ENCODE measurements around the gene ZNF397. TPM values are rescaled to one million over a fixed set of nuclear protein-coding genes. Genes with fewer than 3 reads are reported as not detected.

ZNF397 gene
- total and polyA plus RNA-seq, 4 donors: 3.8 to 20.0 (median 9.6) TPM

DNA sequence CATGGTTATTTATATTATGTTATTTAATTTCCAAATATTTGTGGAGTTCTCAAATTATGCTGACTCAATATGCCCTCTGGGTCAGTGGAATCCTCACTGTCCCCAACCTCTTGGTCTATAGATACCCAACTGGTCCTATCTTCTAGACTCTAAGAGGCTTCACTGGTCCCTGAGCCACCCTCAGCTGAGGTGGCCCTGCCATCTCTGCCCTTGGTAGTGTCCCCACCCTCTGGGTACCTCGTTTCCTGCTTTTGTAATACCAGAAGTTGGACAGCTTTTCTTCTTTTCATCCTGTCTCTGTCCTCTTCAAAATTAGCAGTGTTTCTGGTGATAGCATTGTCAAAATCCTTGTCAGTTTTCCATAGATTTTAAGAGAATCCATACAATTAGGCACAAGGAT lies 37.3 kb downstream of the ZNF397 start:
- no peak overlapping the region for H3K9ac ChIP-seq (ENCODE audit: low read depth in 1 of 2, low read length in 2 of 2)
- peaks cover 0 to 1% (median 0%) of the 10 kb centered on the region in 4 donors for H3K36me3 ChIP-seq (ENCODE audit: control insufficient read depth in 4 of 4, insufficient read depth in 3 of 4, low read depth in 1 of 4, low read length in 3 of 4)
- no peak overlapping the region for H3K27ac ChIP-seq (ENCODE audit: low read depth in 1 of 2, low read length in 2 of 2)
- no peaks in the 10 kb centered on the region for H3K4me1 ChIP-seq (ENCODE audit: control insufficient read depth in 4 of 4, insufficient read depth in 4 of 4, low read length in 3 of 4)
- DNase-seq (ENCODE audit: low spot score): no peak
- H3K9me3 ChIP-seq (ENCODE audit: control insufficient read depth in 4 of 4, low read length in 3 of 4): peaks cover 0 to 10% (median 2%) of the 10 kb centered on the region in 4 donors
- TF ChIP-seq HNF4A (conservative IDR thresholded peaks at IDR 0.05) (no peak), FOXA2 (IDR thresholded peaks at IDR 0.05) (no peak)
- TF ChIP-seq, protein P1, sequence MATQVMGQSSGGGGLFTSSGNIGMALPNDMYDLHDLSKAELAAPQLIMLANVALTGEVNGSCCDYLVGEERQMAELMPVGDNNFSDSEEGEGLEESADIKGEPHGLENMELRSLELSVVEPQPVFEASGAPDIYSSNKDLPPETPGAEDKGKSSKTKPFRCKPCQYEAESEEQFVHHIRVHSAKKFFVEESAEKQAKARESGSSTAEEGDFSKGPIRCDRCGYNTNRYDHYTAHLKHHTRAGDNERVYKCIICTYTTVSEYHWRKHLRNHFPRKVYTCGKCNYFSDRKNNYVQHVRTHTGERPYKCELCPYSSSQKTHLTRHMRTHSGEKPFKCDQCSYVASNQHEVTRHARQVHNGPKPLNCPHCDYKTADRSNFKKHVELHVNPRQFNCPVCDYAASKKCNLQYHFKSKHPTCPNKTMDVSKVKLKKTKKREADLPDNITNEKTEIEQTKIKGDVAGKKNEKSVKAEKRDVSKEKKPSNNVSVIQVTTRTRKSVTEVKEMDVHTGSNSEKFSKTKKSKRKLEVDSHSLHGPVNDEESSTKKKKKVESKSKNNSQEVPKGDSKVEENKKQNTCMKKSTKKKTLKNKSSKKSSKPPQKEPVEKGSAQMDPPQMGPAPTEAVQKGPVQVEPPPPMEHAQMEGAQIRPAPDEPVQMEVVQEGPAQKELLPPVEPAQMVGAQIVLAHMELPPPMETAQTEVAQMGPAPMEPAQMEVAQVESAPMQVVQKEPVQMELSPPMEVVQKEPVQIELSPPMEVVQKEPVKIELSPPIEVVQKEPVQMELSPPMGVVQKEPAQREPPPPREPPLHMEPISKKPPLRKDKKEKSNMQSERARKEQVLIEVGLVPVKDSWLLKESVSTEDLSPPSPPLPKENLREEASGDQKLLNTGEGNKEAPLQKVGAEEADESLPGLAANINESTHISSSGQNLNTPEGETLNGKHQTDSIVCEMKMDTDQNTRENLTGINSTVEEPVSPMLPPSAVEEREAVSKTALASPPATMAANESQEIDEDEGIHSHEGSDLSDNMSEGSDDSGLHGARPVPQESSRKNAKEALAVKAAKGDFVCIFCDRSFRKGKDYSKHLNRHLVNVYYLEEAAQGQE (IDR thresholded peaks at IDR 0.05): no peak
- TF ChIP-seq, protein P2, sequence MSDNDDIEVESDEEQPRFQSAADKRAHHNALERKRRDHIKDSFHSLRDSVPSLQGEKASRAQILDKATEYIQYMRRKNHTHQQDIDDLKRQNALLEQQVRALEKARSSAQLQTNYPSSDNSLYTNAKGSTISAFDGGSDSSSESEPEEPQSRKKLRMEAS (IDR thresholded peaks at IDR 0.05): no peak
- whole genome bisulfite sequencing: 92% methylated on average over 1 of the region's 1 CpG
- no peak overlapping the region for H3K4me3 ChIP-seq (ENCODE audit: low read depth in 1 of 3, low read length in 3 of 3)
- H3K27me3 ChIP-seq (ENCODE audit: control insufficient read depth in 4 of 4, insufficient read depth in 4 of 4, low read length in 3 of 4): no peaks in the 10 kb centered on the region

GRCh38 chr18:35278969-35279368 lies 38.1 kb downstream of the ZNF397 start:
- DNase-seq (ENCODE audit: low spot score): no peak
- TF ChIP-seq RAD21 (IDR thresholded peaks at IDR 0.05): no peak
- no peak for TF ChIP-seq NR2F2 (IDR thresholded peaks at IDR 0.05)
- no peak for TF ChIP-seq HNF4A (conservative IDR thresholded peaks at IDR 0.05)
- no peaks in the 10 kb centered on the region for H3K27me3 ChIP-seq (ENCODE audit: control insufficient read depth in 4 of 4, insufficient read depth in 4 of 4, low read length in 3 of 4)
- H3K4me1 ChIP-seq (ENCODE audit: control insufficient read depth in 4 of 4, insufficient read depth in 4 of 4, low read length in 3 of 4): no peaks in the 10 kb centered on the region
- peaks cover 0 to 7% (median 4%) of the 10 kb centered on the region in 4 donors for H3K36me3 ChIP-seq (ENCODE audit: control insufficient read depth in 4 of 4, insufficient read depth in 3 of 4, low read depth in 1 of 4, low read length in 3 of 4)
- no peak overlapping the region for H3K27ac ChIP-seq (ENCODE audit: low read depth in 1 of 2, low read length in 2 of 2)
- no peak overlapping the region for H3K9ac ChIP-seq (ENCODE audit: low read depth in 1 of 2, low read length in 2 of 2)
- no peak overlapping the region for H3K4me3 ChIP-seq (ENCODE audit: low read depth in 1 of 3, low read length in 3 of 3)
- H3K9me3 ChIP-seq (ENCODE audit: control insufficient read depth in 4 of 4, low read length in 3 of 4): peaks cover 0 to 10% (median 2%) of the 10 kb centered on the region in 4 donors

- no peak for DNase-seq (ENCODE audit: low spot score)
- Histone ChIP-seq H3K27ac (ENCODE audit: low read depth in 1 of 2, low read length in 2 of 2) (no peak overlapping the region), H3K27me3 (ENCODE audit: control insufficient read depth in 4 of 4, insufficient read depth in 4 of 4, low read length in 3 of 4) (no peaks in the 10 kb centered on the region), H3K4me1 (ENCODE audit: control insufficient read depth in 4 of 4, insufficient read depth in 4 of 4, low read length in 3 of 4) (no peaks in the 10 kb centered on the region), H3K9ac (ENCODE audit: low read depth in 1 of 2, low read length in 2 of 2) (no peak overlapping the region), H3K4me3 (ENCODE audit: low read depth in 1 of 3, low read length in 3 of 3) (no peak overlapping the region), H3K9me3 (ENCODE audit: control insufficient read depth in 4 of 4, low read length in 3 of 4) (peaks cover 0 to 8% (median under 1%) of the 10 kb centered on the region in 4 donors), H3K36me3 (ENCODE audit: control insufficient read depth in 4 of 4, insufficient read depth in 3 of 4, low read depth in 1 of 4, low read length in 3 of 4) (peaks cover 0 to 12% (median 5%) of the 10 kb centered on the region in 4 donors)
- 88% methylated on average over 1 of the region's 1 CpG for WGBS
- TF ChIP-seq YY1 (IDR thresholded peaks at IDR 0.05) (no peak), ATF3 (IDR thresholded peaks at IDR 0.05) (no peak), TAF1 (conservative IDR thresholded peaks at IDR 0.05) (no peak), HNF4G (IDR thresholded peaks at IDR 0.05) (no peak), HNF4A (conservative IDR thresholded peaks at IDR 0.05) (no peak), EGR1 (IDR thresholded peaks at IDR 0.05; ENCODE audit: low read depth in 2 of 2) (no peak), RAD21 (IDR thresholded peaks at IDR 0.05) (no peak), NR2F2 (IDR thresholded peaks at IDR 0.05) (no peak), FOXA1 (IDR thresholded peaks at IDR 0.05) (no peak), GABPA (IDR thresholded peaks at IDR 0.05 in 1 of 2, conservative IDR thresholded peaks at IDR 0.05 in 1 of 2) (no peak), SP1 (IDR thresholded peaks at IDR 0.05) (no peak)
- TF ChIP-seq, protein P2 (IDR thresholded peaks at IDR 0.05): no peak
- TF ChIP-seq, protein P3, sequence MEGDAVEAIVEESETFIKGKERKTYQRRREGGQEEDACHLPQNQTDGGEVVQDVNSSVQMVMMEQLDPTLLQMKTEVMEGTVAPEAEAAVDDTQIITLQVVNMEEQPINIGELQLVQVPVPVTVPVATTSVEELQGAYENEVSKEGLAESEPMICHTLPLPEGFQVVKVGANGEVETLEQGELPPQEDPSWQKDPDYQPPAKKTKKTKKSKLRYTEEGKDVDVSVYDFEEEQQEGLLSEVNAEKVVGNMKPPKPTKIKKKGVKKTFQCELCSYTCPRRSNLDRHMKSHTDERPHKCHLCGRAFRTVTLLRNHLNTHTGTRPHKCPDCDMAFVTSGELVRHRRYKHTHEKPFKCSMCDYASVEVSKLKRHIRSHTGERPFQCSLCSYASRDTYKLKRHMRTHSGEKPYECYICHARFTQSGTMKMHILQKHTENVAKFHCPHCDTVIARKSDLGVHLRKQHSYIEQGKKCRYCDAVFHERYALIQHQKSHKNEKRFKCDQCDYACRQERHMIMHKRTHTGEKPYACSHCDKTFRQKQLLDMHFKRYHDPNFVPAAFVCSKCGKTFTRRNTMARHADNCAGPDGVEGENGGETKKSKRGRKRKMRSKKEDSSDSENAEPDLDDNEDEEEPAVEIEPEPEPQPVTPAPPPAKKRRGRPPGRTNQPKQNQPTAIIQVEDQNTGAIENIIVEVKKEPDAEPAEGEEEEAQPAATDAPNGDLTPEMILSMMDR (IDR thresholded peaks at IDR 0.05; ENCODE audit: low read depth, low read length, missing input control): no peak
- TF ChIP-seq, protein P4, sequence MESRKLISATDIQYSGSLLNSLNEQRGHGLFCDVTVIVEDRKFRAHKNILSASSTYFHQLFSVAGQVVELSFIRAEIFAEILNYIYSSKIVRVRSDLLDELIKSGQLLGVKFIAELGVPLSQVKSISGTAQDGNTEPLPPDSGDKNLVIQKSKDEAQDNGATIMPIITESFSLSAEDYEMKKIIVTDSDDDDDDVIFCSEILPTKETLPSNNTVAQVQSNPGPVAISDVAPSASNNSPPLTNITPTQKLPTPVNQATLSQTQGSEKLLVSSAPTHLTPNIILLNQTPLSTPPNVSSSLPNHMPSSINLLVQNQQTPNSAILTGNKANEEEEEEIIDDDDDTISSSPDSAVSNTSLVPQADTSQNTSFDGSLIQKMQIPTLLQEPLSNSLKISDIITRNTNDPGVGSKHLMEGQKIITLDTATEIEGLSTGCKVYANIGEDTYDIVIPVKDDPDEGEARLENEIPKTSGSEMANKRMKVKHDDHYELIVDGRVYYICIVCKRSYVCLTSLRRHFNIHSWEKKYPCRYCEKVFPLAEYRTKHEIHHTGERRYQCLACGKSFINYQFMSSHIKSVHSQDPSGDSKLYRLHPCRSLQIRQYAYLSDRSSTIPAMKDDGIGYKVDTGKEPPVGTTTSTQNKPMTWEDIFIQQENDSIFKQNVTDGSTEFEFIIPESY (IDR thresholded peaks at IDR 0.05): no peak
- TF ChIP-seq, protein P1 (IDR thresholded peaks at IDR 0.05): no peak
Measured at GRCh38 chr18:35282353-35282752, 41.5 kb downstream of the ZNF397 start.

All from liver (tissue), 9 donors.